NCI-H526 (cell line): ENCODE results near the gene HAND2.

Experiments
- DNase-seq, 2 experiments: peaks; one replicate each; lab custom pipeline; 2025; lab: John Stamatoyannopoulos, UW

The HAND2 gene

GRCh38 chr4:173520921-173521466 lies 9.0 kb downstream of the HAND2 start:
- DNase-seq: no peak

- DNase-seq: no peak
Measured at GRCh38 chr4:173519111-173520101, 10.6 kb downstream of the HAND2 start.

GRCh38 chr4:173518425-173519102 lies 11.5 kb downstream of the HAND2 start:
- DNase-seq: no peak

- DNase-seq: no peak
Measured at GRCh38 chr4:173517781-173518424, 12.1 kb downstream of the HAND2 start.

- DNase-seq: no peak
Measured at GRCh38 chr4:173516621-173517524, 13.2 kb downstream of the HAND2 start.

- no peak for DNase-seq
Measured at GRCh38 chr4:173515458-173515857, 14.6 kb downstream of the HAND2 start.

- DNase-seq: no peak
Measured at GRCh38 chr4:173514641-173515217, 15.3 kb downstream of the HAND2 start.

GRCh38 chr4:173513651-173514050 lies 16.4 kb downstream of the HAND2 start:
- DNase-seq: no peak

GRCh38 chr4:173511787-173512361 lies 18.2 kb downstream of the HAND2 start:
- DNase-seq: no peak

- no peak for DNase-seq
Measured at GRCh38 chr4:173509036-173510001, 20.7 kb downstream of the HAND2 start.

- no peak for DNase-seq
Measured at GRCh38 chr4:173508386-173509035, 21.5 kb downstream of the HAND2 start.

- DNase-seq: no peak
Measured at GRCh38 chr4:173507471-173508385, 22.3 kb downstream of the HAND2 start.

- DNase-seq: peak in 1 of 2 experiments; percentile 48
Measured at GRCh38 chr4:173506597-173507211, 23.3 kb downstream of the HAND2 start.

- DNase-seq: peak; percentile 62 to 77
Measured at GRCh38 chr4:173505924-173506518, 24.0 kb downstream of the HAND2 start.

GRCh38 chr4:173504181-173504503 lies 25.9 kb downstream of the HAND2 start:
- DNase-seq: no peak

- DNase-seq: no peak
Measured at GRCh38 chr4:173503330-173504180, 26.5 kb downstream of the HAND2 start.
